HG03064 (cell line): ENCODE results near the gene TMEM259.

ENCODE experiments used
- ATAC-seq: cut with Tn5 transposase; IDR thresholded peaks from one replicate; pipeline ENCODE4 v1.9.1; 2021; ENCODE audit warnings: low read depth; ENCODE audit not compliant: unreplicated experiment

TMEM259 gene

GRCh38 chr19:1020868-1021425, at the start of gene TMEM259:
TMEM259 (minus strand) TSS chr19:1021123; CDS start chr19:1020996, 127 bp downstream.
- peak; percentile 60 for ATAC-seq

- no peak for ATAC-seq
Observed at GRCh38 chr19:1070576-1070930, 49.6 kb upstream of the TMEM259 start.

GRCh38 chr19:1069009-1069779, 48.3 kb upstream of the TMEM259 start:
- ATAC-seq, result no peak

DNA sequence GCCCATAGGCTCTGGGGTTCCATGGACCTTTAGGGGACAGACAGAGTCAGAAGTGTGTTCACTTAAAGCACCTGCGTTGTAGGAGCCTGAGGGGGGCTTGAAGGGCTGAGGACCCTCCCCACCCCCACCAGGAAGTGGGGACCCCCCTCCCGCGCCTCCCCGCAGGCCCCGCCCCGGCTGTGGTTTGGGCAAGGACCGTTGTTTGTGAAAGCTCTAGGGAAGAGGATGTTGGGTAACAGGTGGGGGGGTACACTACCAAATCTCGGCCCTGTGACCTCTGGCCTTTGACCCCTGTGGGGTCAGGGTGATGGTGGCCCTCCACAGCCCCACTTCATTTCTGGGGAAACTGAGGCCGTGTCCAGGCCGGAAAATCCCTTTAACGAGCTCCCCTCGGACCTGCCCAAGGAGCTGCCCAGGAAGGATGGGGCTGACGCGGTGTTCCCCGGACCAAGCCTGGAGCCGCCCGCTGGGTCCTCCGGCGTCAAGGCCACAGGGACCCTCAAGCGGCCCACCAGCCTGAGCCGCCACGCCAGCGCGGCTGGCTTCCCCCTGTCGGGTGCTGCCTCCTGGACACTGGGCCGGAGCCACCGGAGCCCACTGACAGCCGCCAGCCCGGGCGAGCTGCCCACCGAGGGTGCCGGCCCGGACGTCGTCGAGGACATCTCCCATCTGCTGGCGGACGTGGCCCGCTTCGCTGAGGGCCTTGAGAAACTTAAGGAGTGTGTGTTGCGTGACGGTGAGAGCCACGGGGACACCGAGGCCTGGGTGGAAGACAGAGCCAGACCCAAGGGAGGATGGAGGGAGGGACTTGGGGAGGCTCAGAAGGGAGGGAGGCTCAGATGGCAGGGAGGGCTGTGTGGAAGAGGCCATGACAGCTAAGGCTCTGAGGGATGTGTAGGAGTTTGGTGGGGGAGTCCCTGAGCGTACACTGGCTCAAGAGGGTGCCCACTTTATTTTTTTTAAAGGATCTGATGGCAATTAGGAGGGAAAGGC, 47.4 kb upstream of the TMEM259 start:
- no peak for ATAC-seq

GRCh38 chr19:1067341-1067957, 46.5 kb upstream of the TMEM259 start:
- no peak for ATAC-seq

- no peak for ATAC-seq
Observed at GRCh38 chr19:1066748-1067340, 45.9 kb upstream of the TMEM259 start, which contains the start of gene ARHGAP45. ARHGAP45 (plus strand) TSS chr19:1067167; CDS start chr19:1067406, 239 bp downstream.

DNA sequence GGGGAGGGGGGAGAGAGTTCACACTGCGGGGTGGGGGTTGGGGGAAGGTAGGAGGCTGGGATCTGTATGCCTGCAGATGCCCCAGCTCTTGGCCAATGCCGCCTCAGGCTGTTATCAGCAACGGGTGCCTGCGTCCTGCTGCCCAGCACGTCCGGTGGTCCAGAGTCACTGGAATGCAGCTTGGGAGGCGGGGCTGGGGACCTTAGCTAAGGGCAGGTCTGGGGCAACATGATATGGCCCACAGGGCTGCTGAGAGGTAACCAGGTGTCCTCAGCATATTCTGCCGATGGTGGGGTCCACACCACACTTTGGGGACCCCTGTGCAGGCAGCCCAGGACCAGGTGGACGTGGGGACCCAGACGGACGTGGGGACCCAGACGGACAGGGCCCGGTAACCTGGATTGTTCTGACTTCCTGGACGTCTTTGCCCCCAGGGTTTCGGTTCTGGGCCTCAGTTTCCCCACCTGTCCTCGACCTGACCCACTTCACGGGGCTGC, 45.4 kb upstream of the TMEM259 start:
- no peak for ATAC-seq

- ATAC-seq, result no peak
Observed at GRCh38 chr19:1065606-1066109, 44.7 kb upstream of the TMEM259 start.

- no peak for ATAC-seq
Observed at GRCh38 chr19:1064661-1065605, 44.0 kb upstream of the TMEM259 start.

DNA sequence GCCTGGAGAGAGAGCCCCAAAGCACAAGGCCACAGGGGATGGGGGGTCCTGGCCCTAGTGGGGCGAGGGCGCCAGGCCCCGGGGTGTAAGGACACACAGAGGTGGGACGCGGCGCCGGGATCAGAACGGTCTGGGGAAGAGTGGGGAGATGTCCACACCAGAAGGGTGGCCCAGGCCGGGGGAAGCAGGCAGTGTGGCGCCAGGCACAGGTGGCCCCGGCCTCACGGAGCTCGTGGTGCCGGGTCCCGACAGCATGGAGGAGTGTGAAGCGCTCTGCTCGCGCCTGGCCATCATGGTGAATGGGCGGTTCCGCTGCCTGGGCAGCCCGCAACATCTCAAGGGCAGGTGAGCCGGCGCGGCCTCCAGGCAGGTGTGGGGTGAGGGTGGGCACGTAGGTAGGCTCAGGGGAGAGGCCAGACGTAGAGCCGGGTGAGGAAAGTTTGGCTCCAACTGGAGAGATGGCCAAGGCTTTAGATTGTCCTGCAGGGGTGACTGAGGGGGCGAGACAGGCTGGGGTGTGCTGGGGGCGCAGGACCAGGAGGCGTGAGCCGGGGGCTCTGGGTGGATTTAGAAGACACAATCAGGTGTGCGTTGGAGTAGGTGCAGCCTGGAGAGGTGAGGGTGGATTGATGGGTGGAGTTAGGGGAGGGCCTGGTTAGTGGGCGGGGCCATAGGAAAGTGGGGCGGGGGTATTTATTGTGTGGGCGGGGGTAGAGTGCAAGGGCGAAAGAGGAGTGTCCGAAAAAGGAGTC, 43.2 kb upstream of the TMEM259 start:
- no peak for ATAC-seq

DNA sequence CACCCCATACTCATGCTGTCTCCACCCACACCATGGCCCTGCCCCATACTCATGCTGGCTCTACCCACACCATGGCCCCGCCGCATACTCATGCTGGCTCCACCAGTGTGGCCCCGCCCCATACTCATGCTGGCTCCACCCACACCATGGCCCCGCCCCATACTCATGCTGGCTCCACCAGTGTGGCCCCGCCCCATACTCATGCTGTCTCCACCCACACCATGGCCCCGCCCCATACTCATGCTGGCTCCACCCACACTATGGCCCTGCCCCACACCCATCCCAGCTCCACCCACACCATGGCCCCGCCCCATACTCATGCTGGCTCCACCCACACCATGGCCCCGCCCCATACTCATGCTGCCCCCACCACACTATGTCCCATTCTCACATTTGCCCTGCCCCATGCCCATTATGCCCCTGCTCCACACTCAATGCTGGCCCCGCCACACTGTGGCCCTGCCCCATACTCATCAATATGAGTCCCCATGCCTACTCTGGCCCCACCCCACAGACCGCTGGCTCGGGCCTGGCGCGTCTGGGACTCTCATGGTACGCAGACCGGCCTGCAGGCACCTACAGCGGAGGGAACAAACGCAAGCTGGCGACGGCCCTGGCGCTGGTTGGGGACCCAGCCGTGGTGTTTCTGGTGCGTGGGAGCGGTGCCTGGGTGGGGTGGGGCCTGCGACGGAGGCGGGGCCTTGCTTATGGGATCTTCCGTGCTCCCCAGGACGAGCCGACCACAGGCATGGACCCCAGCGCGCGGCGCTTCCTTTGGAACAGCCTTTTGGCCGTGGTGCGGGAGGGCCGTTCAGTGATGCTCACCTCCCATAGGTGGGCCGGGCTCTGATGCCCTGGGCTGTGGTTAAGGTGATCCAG, 42.3 kb upstream of the TMEM259 start:
- ATAC-seq, result no peak

- no peak for ATAC-seq
Observed at GRCh38 chr19:1062387-1063029, 41.6 kb upstream of the TMEM259 start.

DNA sequence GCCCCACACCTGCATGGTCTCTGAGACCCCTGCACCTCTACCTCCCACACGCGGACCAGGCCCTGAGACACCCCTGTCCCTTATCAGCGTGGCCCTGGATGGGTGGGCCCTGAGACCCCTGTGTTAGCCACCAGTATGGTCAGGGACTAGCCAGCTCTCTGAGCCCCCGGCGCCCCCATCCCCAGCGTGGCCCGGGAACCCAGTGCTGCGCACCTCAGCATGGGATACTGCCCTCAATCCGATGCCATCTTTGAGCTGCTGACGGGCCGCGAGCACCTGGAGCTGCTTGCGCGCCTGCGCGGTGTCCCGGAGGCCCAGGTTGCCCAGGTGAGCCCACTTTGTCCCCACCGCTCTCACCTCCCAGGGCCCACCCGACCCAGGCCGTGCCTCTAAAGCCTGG, 41.1 kb upstream of the TMEM259 start:
- ATAC-seq, result no peak

GRCh38 chr19:1060689-1061088, 39.8 kb upstream of the TMEM259 start:
- ATAC-seq, result no peak

GRCh38 chr19:1058112-1058511, 37.2 kb upstream of the TMEM259 start:
- ATAC-seq, result no peak

GRCh38 chr19:1057176-1057855, 36.4 kb upstream of the TMEM259 start:
- no peak for ATAC-seq
